HL-60/S4 (cell line): ENCODE measurements around the gene XYLT1.

ENCODE experiments used
- in situ Hi-C: fragments of 300-500 bp; cut with MboI; formaldehyde crosslinking; loops from 2 replicates; pipeline ENCODE4 v1.14.3; 2022; ENCODE audit warnings: low sequenced_read_pairs

XYLT1 gene

DNA sequence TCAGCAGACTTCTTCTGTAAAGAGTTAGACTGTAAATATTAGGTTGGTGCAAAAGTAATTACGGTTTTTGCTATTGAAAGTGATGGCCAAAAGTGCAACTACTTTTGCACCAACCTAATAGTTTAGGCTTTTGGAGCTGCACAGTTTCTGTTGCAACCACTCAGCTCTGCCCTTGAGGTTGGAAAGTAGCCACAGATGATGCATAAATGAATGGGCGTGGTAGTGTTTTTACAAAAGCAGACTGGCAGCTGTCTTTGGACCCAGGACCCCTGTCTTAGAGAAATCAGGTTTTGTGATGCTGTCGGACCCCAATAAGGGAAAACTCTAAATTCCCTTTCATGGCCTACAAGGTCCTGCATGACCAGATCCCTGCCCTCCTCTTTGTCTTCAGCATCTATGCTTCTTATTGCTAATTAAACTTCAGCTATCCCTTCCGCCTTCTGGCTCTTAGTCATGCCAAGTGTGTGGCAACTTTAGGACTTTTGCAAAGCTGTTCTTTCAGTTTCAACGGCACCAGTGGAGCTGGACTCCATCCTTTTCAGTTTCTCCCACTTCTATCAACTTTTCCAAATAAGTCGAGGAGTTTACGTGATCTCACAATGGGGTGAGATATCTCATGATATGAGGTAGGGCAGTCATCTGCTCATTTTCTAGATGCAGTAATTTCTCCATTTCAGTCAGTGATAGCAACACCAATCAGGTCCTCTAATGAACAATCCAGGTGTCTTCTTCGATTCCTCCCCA is 232.3 kb downstream of the XYLT1 start:
- in situ Hi-C loops: no loop called here

GRCh38 chr16:17237350-17237944 is 233.3 kb downstream of the XYLT1 start:
- in situ Hi-C loops: no loop called here

- in situ Hi-C loops: no loop called here
Observed at GRCh38 chr16:17235147-17235815, 235.5 kb downstream of the XYLT1 start.

DNA sequence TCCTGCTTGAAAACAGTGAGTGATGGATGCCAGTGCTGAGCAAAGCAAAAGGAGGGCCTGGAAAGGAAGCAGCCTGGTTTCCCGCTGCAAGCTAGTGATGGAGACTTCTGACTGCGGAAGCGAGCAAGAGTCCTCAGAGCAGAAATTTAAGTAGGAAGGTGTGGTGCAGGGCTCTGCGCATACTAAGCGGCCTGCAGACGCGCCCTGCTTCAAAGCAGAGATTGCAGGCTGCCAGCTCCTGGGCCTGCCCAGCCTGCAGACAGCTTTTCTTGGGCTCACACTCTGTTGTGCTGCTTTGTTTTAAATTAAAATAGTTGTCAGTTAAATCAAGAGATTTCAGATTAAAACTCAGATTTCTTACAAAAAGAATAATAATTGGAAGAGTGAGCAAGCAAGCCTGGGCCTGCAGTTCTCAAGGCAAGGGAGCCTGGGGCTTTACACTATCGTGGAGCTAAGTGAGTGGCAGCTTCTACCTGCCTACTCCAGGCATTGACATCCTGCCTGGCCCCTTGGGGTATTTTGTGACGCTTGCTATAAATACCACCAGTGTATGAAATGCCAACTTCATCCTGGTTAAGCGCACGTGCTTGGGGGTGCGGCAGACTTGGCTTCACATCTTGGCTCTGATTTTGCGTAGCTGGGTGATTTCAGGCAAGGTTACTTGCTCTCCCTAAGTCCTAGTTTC is 237.3 kb downstream of the XYLT1 start:
- in situ Hi-C loops: no loop called here

DNA sequence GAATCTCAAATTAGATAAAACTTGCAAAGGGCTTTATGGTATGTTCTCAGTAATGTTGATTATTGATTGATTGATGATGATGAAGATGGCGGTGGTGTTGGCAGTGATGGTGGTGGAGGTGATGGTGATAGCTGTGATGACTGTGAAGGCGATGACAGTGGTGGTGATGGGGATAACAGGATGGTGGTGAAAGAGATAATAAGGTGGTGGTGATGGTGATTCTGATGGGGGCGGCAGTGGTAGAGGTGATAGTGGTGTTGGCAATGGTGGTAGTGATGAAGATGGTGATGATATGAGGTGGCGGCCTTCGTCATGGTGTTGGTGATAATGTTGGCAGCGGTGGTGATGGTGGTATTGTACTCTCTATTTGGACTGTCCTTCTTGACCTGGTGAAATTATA is 238.3 kb downstream of the XYLT1 start:
- in situ Hi-C loops: no loop called here

DNA sequence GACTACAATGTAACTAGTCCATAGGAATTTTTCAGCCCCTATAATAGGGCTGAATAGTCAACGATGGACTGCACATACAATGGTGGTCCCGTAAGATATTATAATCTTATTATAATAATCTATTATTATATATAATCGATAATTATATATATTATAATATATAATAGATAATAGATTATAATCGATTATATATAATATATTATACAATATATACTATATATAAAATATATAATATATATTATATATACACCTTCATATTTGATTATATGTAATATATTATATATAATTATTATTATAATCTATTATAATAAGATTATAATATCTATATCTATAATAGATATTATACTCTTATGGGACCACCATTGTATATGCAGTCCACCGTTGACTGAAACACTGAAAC is 238.8 kb downstream of the XYLT1 start:
- in situ Hi-C loops: no loop called here

- in situ Hi-C loops: no loop called here
Observed at GRCh38 chr16:17230932-17231581, 239.7 kb downstream of the XYLT1 start.

DNA sequence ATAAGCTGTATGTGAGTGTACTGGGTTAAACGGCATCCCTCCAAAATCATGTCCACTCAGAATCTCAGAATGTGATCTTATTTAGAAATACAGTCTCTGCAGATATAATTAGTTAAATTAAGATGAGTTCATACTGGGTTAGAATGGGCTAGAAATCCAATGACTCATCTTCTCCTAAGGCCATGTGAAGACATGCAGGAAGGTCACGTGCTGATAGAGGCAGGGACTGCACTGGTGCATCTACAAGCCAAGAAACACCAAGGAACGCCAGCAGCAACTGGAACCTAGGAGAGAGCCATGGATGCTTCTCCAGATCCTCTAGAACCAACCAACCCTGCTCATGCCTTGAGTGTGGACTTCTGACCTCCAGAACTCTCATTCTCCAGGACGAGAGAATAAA is 241.0 kb downstream of the XYLT1 start:
- in situ Hi-C loops: no loop called here

GRCh38 chr16:17229131-17229530 is 241.6 kb downstream of the XYLT1 start:
- in situ Hi-C loops: no loop called here

GRCh38 chr16:17228708-17229055 is 242.1 kb downstream of the XYLT1 start:
- in situ Hi-C loops: no loop called here

DNA sequence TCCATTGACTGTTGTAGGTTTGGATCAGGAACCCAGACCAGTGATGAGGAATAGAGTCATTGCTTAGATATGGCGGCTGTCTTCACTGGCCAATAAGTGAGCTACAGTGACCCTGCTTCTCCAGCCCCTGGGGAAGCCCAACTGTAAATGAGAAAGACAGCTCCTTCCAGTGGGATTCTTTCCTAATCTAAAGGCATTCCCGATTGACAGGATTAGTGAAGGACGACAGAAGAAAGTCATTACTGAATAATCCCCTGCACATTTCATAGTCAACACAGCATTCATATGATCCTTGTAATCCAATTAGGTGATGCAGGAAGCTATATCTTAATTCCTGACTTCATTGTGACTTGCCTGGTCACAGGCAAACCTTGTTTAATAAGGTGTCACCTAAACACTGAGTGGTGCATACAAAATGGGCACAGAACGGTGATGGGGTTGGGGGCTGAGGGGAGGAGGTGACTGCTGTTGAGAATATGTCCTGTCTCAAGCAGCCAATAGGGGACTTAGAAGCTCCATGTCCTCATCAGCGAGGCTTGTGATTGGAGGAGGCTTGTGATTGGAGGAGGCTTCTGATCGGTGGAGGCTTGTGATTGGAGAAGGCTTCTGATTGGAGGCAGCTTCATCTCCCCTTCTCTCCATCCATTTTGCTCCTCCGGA is 242.6 kb downstream of the XYLT1 start:
- in situ Hi-C loops: no loop called here

GRCh38 chr16:17227278-17227677 is 243.5 kb downstream of the XYLT1 start:
- in situ Hi-C loops: no loop called here

DNA sequence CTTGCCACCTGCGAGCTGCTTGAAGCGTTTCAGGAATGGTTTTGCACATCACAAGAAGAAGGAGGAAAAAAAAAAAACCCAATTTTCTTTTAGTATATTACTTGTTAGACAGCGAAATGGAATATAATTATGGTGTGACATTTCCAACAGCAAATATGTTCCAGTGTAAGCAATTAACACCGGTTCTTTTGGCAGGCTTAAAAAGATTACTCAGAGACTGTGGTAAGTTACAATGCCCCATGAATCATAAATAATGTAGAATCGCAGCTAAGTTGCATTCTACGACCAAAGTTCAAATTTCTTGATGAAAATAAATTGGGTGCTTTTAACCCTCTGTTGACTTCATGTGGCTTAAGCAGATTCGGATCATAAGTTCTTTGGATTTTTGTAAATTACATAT is 245.2 kb downstream of the XYLT1 start:
- in situ Hi-C loops: no loop called here

GRCh38 chr16:17224879-17225281 is 245.9 kb downstream of the XYLT1 start:
- in situ Hi-C loops: no loop called here

GRCh38 chr16:17224350-17224749 is 246.4 kb downstream of the XYLT1 start:
- in situ Hi-C loops: no loop called here

DNA sequence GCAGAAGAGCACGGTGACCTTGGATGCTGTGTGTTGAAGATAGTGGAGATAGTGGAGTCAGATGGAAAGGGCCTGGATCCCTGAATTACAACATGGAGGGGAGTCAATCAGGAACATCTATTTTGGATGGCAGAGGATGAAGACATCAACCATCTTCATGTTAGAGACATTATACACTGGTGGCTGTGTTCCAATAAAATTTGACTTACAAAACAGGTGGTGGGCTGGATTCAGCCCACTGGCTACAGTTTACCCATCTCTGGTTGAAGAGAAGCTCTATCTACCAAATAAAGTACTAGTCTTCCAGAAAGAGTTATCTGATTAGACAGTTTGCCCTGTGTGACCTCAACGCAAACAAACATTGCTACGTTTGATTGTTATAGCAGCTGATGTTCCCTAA is 247.2 kb downstream of the XYLT1 start:
- in situ Hi-C loops: no loop called here

DNA sequence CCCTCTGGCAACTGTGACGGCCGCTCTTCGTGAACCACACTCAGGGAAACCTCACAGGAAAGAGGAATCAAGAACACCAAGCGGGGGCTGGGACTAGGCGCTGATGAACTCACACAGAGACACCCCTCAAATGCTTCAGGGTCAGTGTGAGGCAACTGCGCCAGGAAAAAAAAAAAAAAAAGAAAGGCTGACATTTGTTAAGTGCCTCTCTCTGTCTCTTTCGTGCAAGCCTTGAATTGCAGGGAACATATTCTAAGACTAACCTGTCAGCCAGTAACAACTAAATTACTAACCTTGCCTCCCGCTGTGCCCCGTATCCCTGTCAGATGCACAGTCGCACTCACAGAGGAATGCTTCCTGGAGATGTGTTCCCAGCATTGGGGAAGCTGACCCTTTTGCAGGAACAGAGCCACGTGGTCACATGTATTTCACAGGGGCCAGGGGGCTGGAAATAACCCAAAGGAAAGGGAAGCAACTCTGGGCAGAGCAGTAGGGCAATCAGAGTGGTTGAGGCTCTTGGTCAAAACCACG is 247.8 kb downstream of the XYLT1 start:
- in situ Hi-C loops: no loop called here

DNA sequence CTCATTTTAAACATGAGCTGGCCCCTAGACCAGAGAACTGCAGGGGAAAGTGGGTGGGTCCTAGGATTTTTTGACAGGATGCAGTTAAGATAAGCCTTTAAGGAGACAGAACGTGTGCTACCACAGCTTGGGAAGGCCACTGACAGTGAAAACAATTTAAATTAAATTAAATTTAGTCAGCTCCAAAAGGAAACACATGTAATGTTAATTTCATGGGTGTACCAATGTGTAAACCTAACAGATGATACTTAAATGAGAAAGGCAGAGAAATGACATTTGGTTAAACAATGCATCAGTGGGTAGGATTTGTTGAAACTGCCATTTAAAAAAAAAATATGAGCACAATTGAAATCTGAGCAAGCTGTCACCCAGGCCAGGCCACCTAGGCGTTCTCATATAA is 250.8 kb downstream of the XYLT1 start:
- in situ Hi-C loops: no loop called here

GRCh38 chr16:17215936-17216335 is 254.8 kb downstream of the XYLT1 start:
- in situ Hi-C loops: no loop called here

- in situ Hi-C loops: no loop called here
Observed at GRCh38 chr16:17215306-17215705, 255.5 kb downstream of the XYLT1 start.

DNA sequence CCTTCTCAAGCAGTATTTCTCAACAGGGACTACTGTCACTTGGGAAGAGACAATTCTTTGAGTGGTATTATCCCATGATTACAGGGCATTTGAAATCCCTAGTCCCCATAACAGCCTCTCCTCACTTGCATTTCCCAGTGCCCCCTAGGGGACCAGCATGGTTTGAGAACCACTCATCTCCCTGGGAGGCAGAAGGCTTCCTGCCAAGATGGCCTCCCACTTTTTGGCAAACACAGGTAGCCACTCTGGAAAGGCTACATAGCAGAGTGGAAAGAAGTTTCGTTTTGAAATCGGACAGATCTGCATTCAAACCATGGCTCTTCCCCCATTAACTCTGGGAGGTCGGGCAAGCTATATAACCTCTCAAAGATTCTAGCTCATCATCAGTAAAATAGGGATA is 256.8 kb downstream of the XYLT1 start:
- in situ Hi-C loops: no loop called here
